H1 (cell line): ENCODE data around the gene LCE5A. TPM values are rescaled to one million over a fixed set of nuclear protein-coding genes. Genes with fewer than 3 reads are reported as not detected.

Source experiments
- CTCF ChIA-PET: fragments of 300-600 bp; sonication (Branson Sonifier 250); formaldehyde crosslinking; loops from one replicate; lab custom pipeline; 2021; ENCODE audit not compliant: partially characterized antibody; lab: Charles Lee
- POLR2A ChIA-PET: fragments of 300-600 bp; sonication (Branson Sonifier 250); formaldehyde crosslinking; loops from one replicate; lab custom pipeline; 2021; ENCODE audit warnings: inconsistent platforms; ENCODE audit not compliant: partially characterized antibody; lab: Charles Lee
- DNase-seq, 2 experiments: peaks; one replicate each; pipeline versions ENCODE4 v3.0.0 to v3.0.0-alpha.2; 2010 to 2022; ENCODE audit warnings: low spot score in 2 of 2, low read depth in 1 of 2, mixed read lengths in 1 of 2
- FAIRE-seq: peaks from 2 replicates; lab custom pipeline; 2011; peaks lifted over from hg19 to GRCh38; lab: Jason Lieb, UNC
- H2AFZ ChIP-seq: 2 replicates; pipeline ENCODE4 v1.8.1; 2012; ENCODE audit warnings: low read length, inconsistent platforms
- H2AK5ac ChIP-seq: 2 replicates; pipeline ENCODE4 v1.6.1; 2013; ENCODE audit warnings: low read depth, low read length
- H2BK120ac ChIP-seq: replicated peaks from 2 replicates; pipeline ENCODE3; 2013; ENCODE audit warnings: low read depth, low read length, inconsistent platforms
- H2BK12ac ChIP-seq: 2 replicates; pipeline ENCODE4 v1.6.1; 2013; ENCODE audit warnings: low read depth, low read length
- H2BK15ac ChIP-seq: 2 replicates; pipeline ENCODE4 v1.6.1; 2013; ENCODE audit warnings: low read length
- H2BK20ac ChIP-seq: 2 replicates; pipeline ENCODE4 v1.6.1; 2013; ENCODE audit warnings: low read length
- H2BK5ac ChIP-seq: 2 replicates; pipeline ENCODE4 v1.6.1; 2013; ENCODE audit warnings: low read depth, low read length
- H3K14ac ChIP-seq: 2 replicates; pipeline ENCODE4 v1.6.1; 2013; ENCODE audit warnings: inconsistent platforms; ENCODE audit not compliant: insufficient read length
- H3K18ac ChIP-seq: 2 replicates; pipeline ENCODE4 v1.6.1; 2013; ENCODE audit warnings: low read length; ENCODE audit errors: extremely low read depth
- H3K23ac ChIP-seq: 2 replicates; pipeline ENCODE4 v1.6.1; 2013; ENCODE audit warnings: inconsistent platforms; ENCODE audit not compliant: insufficient read length
- H3K23me2 ChIP-seq: 2 replicates; pipeline ENCODE4 v1.6.1; 2013; ENCODE audit warnings: low read depth, low read length
- H3K27ac ChIP-seq: 2 replicates; pipeline ENCODE4 v1.6.1; 2011; ENCODE audit warnings: low read depth, low read length, inconsistent platforms
- H3K27me3 ChIP-seq, 4 experiments: replicated peaks in 1 of 4; 1 replicate in 1 of 4; 2 replicates in 3 of 4; pipeline versions ENCODE4 v1.6.1 to v1.8.1; 2011 to 2013; ENCODE audit warnings: low read length in 3 of 4, mild to moderate bottlenecking in 3 of 4, inconsistent platforms in 2 of 4, mixed read lengths in 2 of 4, moderate library complexity in 1 of 4; ENCODE audit not compliant: control insufficient read depth in 3 of 4, insufficient read depth in 3 of 4; ENCODE audit errors: extremely low read depth in 1 of 4
- H3K36me3 ChIP-seq, 4 experiments: 2 replicates each; pipeline versions ENCODE4 v1.6.1 to v1.8.1; 2011 to 2013; ENCODE audit warnings: mild to moderate bottlenecking in 4 of 4, low read length in 3 of 4, moderate library complexity in 2 of 4, control low read depth in 1 of 4, inconsistent platforms in 1 of 4; ENCODE audit not compliant: insufficient read depth in 4 of 4, control insufficient read depth in 2 of 4
- H3K4ac ChIP-seq: replicated peaks from 2 replicates; pipeline ENCODE3; 2013; ENCODE audit warnings: low read length, low read depth, mixed read lengths, inconsistent platforms; ENCODE audit not compliant: insufficient read length
- H3K4me1 ChIP-seq, 4 experiments: replicated peaks in 1 of 4; 1 replicate in 1 of 4; 2 replicates in 3 of 4; pipeline versions ENCODE4 v1.6.1 to v1.8.1; 2011 to 2013; ENCODE audit warnings: low read length in 3 of 4, inconsistent platforms in 2 of 4, mixed read lengths in 1 of 4; ENCODE audit not compliant: insufficient read depth in 4 of 4, control insufficient read depth in 3 of 4
- H3K4me2 ChIP-seq, 2 experiments: 2 replicates each; pipeline versions ENCODE4 v1.6.1 to v1.8.1; 2011 to 2013; ENCODE audit warnings: low read depth in 2 of 2, low read length in 2 of 2, control low read depth in 1 of 2, inconsistent platforms in 1 of 2, mild to moderate bottlenecking in 1 of 2; ENCODE audit not compliant: insufficient read depth in 1 of 2
- H3K4me3 ChIP-seq, 4 experiments: fragments of 200-600, 300-600 bp in 1 of 4; sonication (generic), shearing (Covaris generic), sonication (Bioruptor Twin) in 1 of 4; 2 replicates each; pipeline versions ENCODE4 v1.5.1 to v1.8.1; 2011 to 2016; ENCODE audit warnings: low read length in 4 of 4, low read depth in 3 of 4, control low read depth in 2 of 4, inconsistent platforms in 2 of 4, mild to moderate bottlenecking in 2 of 4, mixed read lengths in 1 of 4, moderate library complexity in 1 of 4; ENCODE audit not compliant: insufficient read depth in 2 of 4; ENCODE audit errors: extremely low read depth in 1 of 4
- H3K56ac ChIP-seq: replicated peaks from 2 replicates; pipeline ENCODE3; 2013; ENCODE audit warnings: low read depth, mild to moderate bottlenecking, mixed read lengths, low read length, inconsistent platforms; ENCODE audit not compliant: insufficient read length
- H3K79me1 ChIP-seq: 2 replicates; pipeline ENCODE4 v1.6.1; 2013; ENCODE audit warnings: low read depth, low read length, control low read depth
- H3K79me2 ChIP-seq, 2 experiments: 2 replicates each; pipeline versions ENCODE4 v1.6.1 to v1.8.1; 2012 to 2013; ENCODE audit warnings: low read length in 2 of 2, mild to moderate bottlenecking in 2 of 2, inconsistent platforms in 1 of 2; ENCODE audit not compliant: insufficient read depth in 2 of 2, control insufficient read depth in 1 of 2
- H3K9ac ChIP-seq, 4 experiments: replicated peaks in 1 of 4; 1 replicate in 1 of 4; 2 replicates in 3 of 4; pipeline versions ENCODE4 v1.6.1 to v1.8.1; 2011 to 2013; ENCODE audit warnings: low read depth in 3 of 4, low read length in 3 of 4, control low read depth in 2 of 4, mild to moderate bottlenecking in 2 of 4, moderate library complexity in 2 of 4, inconsistent platforms in 1 of 4; ENCODE audit errors: extremely low read depth in 1 of 4
- H3K9me3 ChIP-seq, 2 experiments: 2 replicates each; pipeline versions ENCODE4 v1.6.1 to v1.8.1; 2012 to 2013; ENCODE audit warnings: mild to moderate bottlenecking in 2 of 2, moderate library complexity in 2 of 2, control low read depth in 1 of 2, inconsistent platforms in 1 of 2, low read depth in 1 of 2, low read length in 1 of 2, mixed read lengths in 1 of 2; ENCODE audit not compliant: insufficient read depth in 2 of 2
- H4K20me1 ChIP-seq, 2 experiments: replicated peaks in 1 of 2; 2 replicates each; pipeline versions ENCODE3 to v1.8.1; 2011 to 2013; ENCODE audit warnings: inconsistent platforms in 2 of 2, low read length in 2 of 2, mild to moderate bottlenecking in 1 of 2; ENCODE audit not compliant: insufficient read depth in 2 of 2, control insufficient read depth in 1 of 2
- H4K5ac ChIP-seq: 2 replicates; pipeline ENCODE4 v1.6.1; 2013; ENCODE audit warnings: low read length, low read depth, mixed read lengths, inconsistent platforms; ENCODE audit not compliant: insufficient read length
- H4K8ac ChIP-seq: 2 replicates; pipeline ENCODE4 v1.8.0; 2013; ENCODE audit warnings: mild to moderate bottlenecking, moderate library complexity, low read length, inconsistent platforms; ENCODE audit not compliant: insufficient read depth; ENCODE audit errors: extremely low read depth
- H4K91ac ChIP-seq: replicated peaks from 2 replicates; pipeline ENCODE3; 2013; ENCODE audit warnings: low read length, mixed read lengths, inconsistent platforms; ENCODE audit not compliant: insufficient read length
- BACH1 ChIP-seq: IDR thresholded peaks from 2 replicates; pipeline ENCODE4 v1.6.1; 2012; ENCODE audit warnings: low read length, improper control_type of control experiment
- BRCA1 ChIP-seq: IDR thresholded peaks from 2 replicates; pipeline ENCODE4 v1.6.1; 2012; ENCODE audit warnings: low read depth, low read length, improper control_type of control experiment
- CHD2 ChIP-seq: IDR thresholded peaks from 2 replicates; pipeline ENCODE4 v1.6.1; 2012; ENCODE audit warnings: low read length, improper control_type of control experiment
- CREB1 ChIP-seq: IDR thresholded peaks from 2 replicates; pipeline ENCODE4 v1.6.1; 2012; ENCODE audit warnings: inconsistent platforms
- SP1 ChIP-seq: IDR thresholded peaks from 2 replicates; pipeline ENCODE4 v1.6.1; 2011; ENCODE audit warnings: low read depth, low read length
- SUZ12 ChIP-seq: fragments of 200-600 bp; sonication (generic); IDR thresholded peaks from 2 replicates; pipeline ENCODE4 v1.6.1; 2012; ENCODE audit warnings: mild to moderate bottlenecking, inconsistent platforms, low read length, moderate library complexity, mixed read lengths
- TAF1 ChIP-seq: IDR thresholded peaks from 2 replicates; pipeline ENCODE4 v1.6.1; 2011; ENCODE audit warnings: mild to moderate bottlenecking, low read depth, low read length
- TAF7 ChIP-seq: optimal IDR thresholded peaks from 2 replicates; pipeline ENCODE3; 2011; ENCODE audit warnings: low read depth, mild to moderate bottlenecking, inconsistent platforms, low read length, moderate library complexity, borderline replicate concordance
- WGBS, 2 experiments: shearing (Covaris generic) in 1 of 2; methylation state at CpG; one replicate each; pipeline versions ENCODE4 v1.1.6 to v1.1.7; 2013 to 2015; ENCODE audit warnings: low lambda C conversion rate in 2 of 2, mixed read lengths in 2 of 2, inconsistent platforms in 1 of 2, low coverage in 1 of 2, missing lambda C conversion rate in 1 of 2; ENCODE audit not compliant: insufficient replicate concordance in 2 of 2, insufficient coverage in 1 of 2, insufficient read length in 1 of 2; ENCODE audit errors: extremely low coverage in 1 of 2, missing lambda C conversion rate in 1 of 2; 5-methylcytosine and 5-hydroxymethylcytosine counted together
- polyA plus RNA-seq, 7 experiments: library from polyadenylated mRNA; depleted of rRNA in 3 of 7; stranded (reverse) in 5 of 7; unstranded in 2 of 7; fragments of >200 nt in 5 of 7; fragments of 200-250 nt in 2 of 7; gene quantifications; 1 replicate in 5 of 7; 2 replicates in 1 of 7; 4 replicates in 1 of 7; pipeline versions ENCODE4 v1.2.1 to v1.2.3, GENCODE V29; 2011 to 2013; ENCODE audit warnings: missing spikeins in 2 of 7, mixed read lengths in 2 of 7
- total RNA-seq: library from RNA; stranded (reverse); fragmentation: NEBNext Ultra II Directional; extraction: Animal tissue kit (Norgen Biotek cat#: 25700); gene quantifications from 2 replicates; pipeline ENCODE4 v1.2.1, GENCODE V29; 2021
- TF ChIP-seq, protein P1 (sequence below): IDR thresholded peaks from 2 replicates; pipeline ENCODE4 v1.6.1; 2012; ENCODE audit warnings: low read length, inconsistent platforms

LCE5A gene
- total and polyA plus RNA-seq, 2 of the 8 experiments (the other 6 are each of a cell fraction or from before 2014, with no cell fraction given): not detected

DNA sequence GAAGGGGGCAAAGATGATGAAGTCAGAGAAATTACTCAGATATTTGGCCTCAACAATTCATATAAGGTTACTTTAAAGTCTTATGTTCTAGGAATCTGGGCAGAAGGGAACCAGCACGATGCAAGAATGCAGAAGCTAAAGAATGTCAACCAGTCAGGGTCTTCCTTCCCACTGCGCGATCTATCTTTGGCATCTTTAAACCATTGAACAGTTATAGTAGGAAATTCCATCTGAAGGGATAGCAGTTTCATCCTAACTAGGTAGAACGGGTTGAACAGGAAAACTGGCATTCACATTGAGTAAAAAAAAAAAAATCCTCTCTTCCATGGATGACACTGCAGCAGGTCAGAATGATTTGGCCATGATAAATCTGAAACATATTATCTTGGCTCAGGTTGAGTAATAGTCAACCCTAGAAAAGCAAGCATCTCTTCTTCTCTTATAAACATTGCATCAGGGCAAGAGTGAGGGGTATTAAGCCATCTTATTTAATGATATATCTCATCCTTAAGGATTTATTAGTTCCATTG, 10.0 kb downstream of the LCE5A start:
- H3K79me1 ChIP-seq: no peaks in the 10 kb centered on the region
- H3K27me3 ChIP-seq: no peaks in the 10 kb centered on the region
- H4K5ac ChIP-seq: no peak overlapping the region
- POLR2A ChIA-PET: no interaction called here
- H3K14ac ChIP-seq: no peak overlapping the region
- FAIRE-seq: no peak
- H3K4me2 ChIP-seq: no peak overlapping the region
- H3K9ac ChIP-seq: no peak overlapping the region
- no peaks in the 10 kb centered on the region for H3K79me2 ChIP-seq
- 58% methylated on average over 4 of the region's 4 CpGs; no CpG with 5 or more reads in 1 of the 2 experiments for WGBS, 2 experiments
- H3K4me3 ChIP-seq: no peak overlapping the region
- H4K20me1 ChIP-seq: no peaks in the 10 kb centered on the region
- H3K18ac ChIP-seq: no peak overlapping the region
- H2BK12ac ChIP-seq: no peak overlapping the region
- CTCF ChIA-PET: no interaction called here
- TF ChIP-seq CREB1 (no peak), CHD2 (no peak), TAF1 (no peak), SP1 (no peak), BRCA1 (no peak), TAF7 (no peak), SUZ12 (no peak), BACH1 (no peak)
- TF ChIP-seq, protein P1, sequence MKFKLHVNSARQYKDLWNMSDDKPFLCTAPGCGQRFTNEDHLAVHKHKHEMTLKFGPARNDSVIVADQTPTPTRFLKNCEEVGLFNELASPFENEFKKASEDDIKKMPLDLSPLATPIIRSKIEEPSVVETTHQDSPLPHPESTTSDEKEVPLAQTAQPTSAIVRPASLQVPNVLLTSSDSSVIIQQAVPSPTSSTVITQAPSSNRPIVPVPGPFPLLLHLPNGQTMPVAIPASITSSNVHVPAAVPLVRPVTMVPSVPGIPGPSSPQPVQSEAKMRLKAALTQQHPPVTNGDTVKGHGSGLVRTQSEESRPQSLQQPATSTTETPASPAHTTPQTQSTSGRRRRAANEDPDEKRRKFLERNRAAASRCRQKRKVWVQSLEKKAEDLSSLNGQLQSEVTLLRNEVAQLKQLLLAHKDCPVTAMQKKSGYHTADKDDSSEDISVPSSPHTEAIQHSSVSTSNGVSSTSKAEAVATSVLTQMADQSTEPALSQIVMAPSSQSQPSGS: no peak
- H3K23ac ChIP-seq: no peak overlapping the region
- H2BK20ac ChIP-seq: no peak overlapping the region
- H3K27ac ChIP-seq: no peak overlapping the region
- H2AK5ac ChIP-seq: no peak overlapping the region
- H4K8ac ChIP-seq: no peak overlapping the region
- peaks cover 73 to 79% of the 10 kb centered on the region in 2 experiments for H3K9me3 ChIP-seq
- no peak overlapping the region for H2AFZ ChIP-seq
- H4K91ac ChIP-seq: no peak overlapping the region
- H3K56ac ChIP-seq: no peak overlapping the region
- no peak overlapping the region for H3K4ac ChIP-seq
- no peaks in the 10 kb centered on the region for H3K23me2 ChIP-seq
- H2BK5ac ChIP-seq: no peak overlapping the region
- H3K4me1 ChIP-seq: no peaks in the 10 kb centered on the region
- no peak overlapping the region for H2BK120ac ChIP-seq
- no peaks in the 10 kb centered on the region for H3K36me3 ChIP-seq
- DNase-seq: no peak
- H2BK15ac ChIP-seq: no peak overlapping the region
